Colonic mucosa (tissue), 4 donors: ENCODE measurements around the gene ARHGEF38. TPM values are rescaled to one million over a fixed set of nuclear protein-coding genes. Genes with fewer than 3 reads are reported as not detected.
A peak's percentile ranks its signal among the peaks of the same experiment; 100 is the strongest.
"Not testable (repeated sequence)": the region's sequence is repeated elsewhere in the genome, so short reads cannot be mapped to it uniquely, and the experiment has no call there.

Experiments
- DNase-seq: peaks from one replicate; pipeline ENCODE4 v3.0.0-alpha.2; 2020
- H3K27ac ChIP-seq: fragments of 200-600 bp; one replicate; pipeline ENCODE4 v1.8.0; 2021
- H3K27me3 ChIP-seq: fragments of 200-600 bp; one replicate; pipeline ENCODE4 v1.8.0; 2021
- H3K36me3 ChIP-seq: fragments of 200-600 bp; one replicate; pipeline ENCODE4 v1.8.0; 2021
- H3K4me1 ChIP-seq: fragments of 200-600 bp; one replicate; pipeline ENCODE4 v1.8.0; 2021; ENCODE audit warnings: mild to moderate bottlenecking
- H3K4me3 ChIP-seq: fragments of 200-600 bp; one replicate; pipeline ENCODE4 v1.8.0; 2021
- H3K9ac ChIP-seq, 2 donors: one replicate each; pipeline ENCODE4 v1.7.0; 2013; ENCODE audit warnings: control low read depth in 2 of 2, low read depth in 2 of 2, low read length in 2 of 2
- H3K9me3 ChIP-seq: fragments of 200-600 bp; one replicate; pipeline ENCODE4 v1.8.0; 2021
- intact Hi-C: fragments of 100-400 bp; cut with DNase I; formaldehyde crosslinking; loops from one replicate; pipeline ENCODE4 v1.14.1; 2022
- total RNA-seq, 2 donors: library from RNA; stranded (reverse); fragmentation: NEBNext Ultra II Directional in 1 of 2; extraction: Animal tissue kit (Norgen Biotek cat#: 25700) in 1 of 2; gene quantifications; one replicate each; pipeline ENCODE4 v1.2.1, GENCODE V29; 2021
- TF ChIP-seq, protein P1 (sequence below): fragments of 200-600 bp; IDR thresholded peaks from one replicate; pipeline ENCODE4 v1.8.0; 2022; ENCODE audit warnings: antibody characterized with exemption, mild to moderate bottlenecking
- donor health status: healthy.
- donor health status: DM: no; HTN: no; CAD: no.
- donor health status: DM: no; HTN: no; CAD: no.

The ARHGEF38 gene
- total RNA-seq, 2 donors from 2014 or later = 14.4 to 14.8 TPM

DNA sequence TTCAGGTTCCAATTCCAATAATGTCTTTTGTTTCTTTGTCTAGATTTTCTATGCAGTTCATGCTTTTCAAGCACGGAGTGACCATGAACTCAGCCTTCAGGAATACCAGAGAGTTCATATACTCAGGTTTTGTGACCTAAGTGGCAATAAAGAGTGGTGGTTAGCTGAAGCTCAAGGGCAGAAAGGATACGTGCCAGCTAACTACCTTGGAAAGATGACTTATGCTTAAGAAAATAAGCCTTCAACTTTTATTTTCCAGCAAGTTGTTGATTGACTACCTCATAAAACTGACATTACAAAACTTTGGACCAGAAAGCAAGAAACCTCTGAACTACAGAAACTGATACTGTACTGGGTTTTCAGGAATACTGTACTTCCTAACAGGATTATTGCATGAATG lies 125.3 kb downstream of the ARHGEF38 start:
- Histone ChIP-seq H3K36me3 (no peaks in the 10 kb centered on the region), H3K4me1 (peaks cover 5% of the 10 kb centered on the region), H3K9ac (no peak overlapping the region), H3K27ac (peak overlapping the region; percentile 7), H3K9me3 (no peaks in the 10 kb centered on the region), H3K4me3 (no peak overlapping the region), H3K27me3 (no peaks in the 10 kb centered on the region)
- DNase-seq = peak; percentile 28
- TF ChIP-seq, protein P1, sequence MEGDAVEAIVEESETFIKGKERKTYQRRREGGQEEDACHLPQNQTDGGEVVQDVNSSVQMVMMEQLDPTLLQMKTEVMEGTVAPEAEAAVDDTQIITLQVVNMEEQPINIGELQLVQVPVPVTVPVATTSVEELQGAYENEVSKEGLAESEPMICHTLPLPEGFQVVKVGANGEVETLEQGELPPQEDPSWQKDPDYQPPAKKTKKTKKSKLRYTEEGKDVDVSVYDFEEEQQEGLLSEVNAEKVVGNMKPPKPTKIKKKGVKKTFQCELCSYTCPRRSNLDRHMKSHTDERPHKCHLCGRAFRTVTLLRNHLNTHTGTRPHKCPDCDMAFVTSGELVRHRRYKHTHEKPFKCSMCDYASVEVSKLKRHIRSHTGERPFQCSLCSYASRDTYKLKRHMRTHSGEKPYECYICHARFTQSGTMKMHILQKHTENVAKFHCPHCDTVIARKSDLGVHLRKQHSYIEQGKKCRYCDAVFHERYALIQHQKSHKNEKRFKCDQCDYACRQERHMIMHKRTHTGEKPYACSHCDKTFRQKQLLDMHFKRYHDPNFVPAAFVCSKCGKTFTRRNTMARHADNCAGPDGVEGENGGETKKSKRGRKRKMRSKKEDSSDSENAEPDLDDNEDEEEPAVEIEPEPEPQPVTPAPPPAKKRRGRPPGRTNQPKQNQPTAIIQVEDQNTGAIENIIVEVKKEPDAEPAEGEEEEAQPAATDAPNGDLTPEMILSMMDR = no peak
- intact Hi-C loops = loop anchor here (10.0 kb wide), 1 partner anchor 153 kb away; no protein-coding TSS in a partner anchor

DNA sequence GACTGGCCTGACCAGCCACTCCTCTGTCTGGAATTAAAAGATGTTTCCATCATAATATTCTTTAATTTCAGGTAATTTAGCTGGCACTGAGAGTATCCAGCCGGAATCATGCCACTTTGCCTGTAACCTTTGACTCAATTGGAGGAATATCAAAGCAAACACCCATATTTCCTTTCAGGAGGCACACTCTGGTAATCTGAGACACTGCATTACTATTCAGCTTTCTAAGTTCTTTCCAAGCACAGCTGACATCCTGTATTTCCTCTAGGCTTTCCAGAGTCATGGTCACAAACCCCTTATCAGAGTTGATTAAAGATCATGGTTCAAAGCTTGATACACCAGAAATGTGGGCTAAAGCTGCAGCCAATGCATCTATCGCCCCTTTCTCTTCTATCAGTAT lies 126.8 kb downstream of the ARHGEF38 start:
- Histone ChIP-seq H3K36me3 (no peaks in the 10 kb centered on the region), H3K9me3 (no peaks in the 10 kb centered on the region), H3K4me3 (no peak overlapping the region), H3K9ac (no peak overlapping the region), H3K27me3 (no peaks in the 10 kb centered on the region), H3K27ac (peak overlapping the region; percentile 30), H3K4me1 (peaks cover 5% of the 10 kb centered on the region)
- intact Hi-C loops = loop anchor here (10.0 kb wide), 1 partner anchor 154 kb away; no protein-coding TSS in a partner anchor
- TF ChIP-seq, protein P1 = no peak
- peak; percentile 24 for DNase-seq

DNA sequence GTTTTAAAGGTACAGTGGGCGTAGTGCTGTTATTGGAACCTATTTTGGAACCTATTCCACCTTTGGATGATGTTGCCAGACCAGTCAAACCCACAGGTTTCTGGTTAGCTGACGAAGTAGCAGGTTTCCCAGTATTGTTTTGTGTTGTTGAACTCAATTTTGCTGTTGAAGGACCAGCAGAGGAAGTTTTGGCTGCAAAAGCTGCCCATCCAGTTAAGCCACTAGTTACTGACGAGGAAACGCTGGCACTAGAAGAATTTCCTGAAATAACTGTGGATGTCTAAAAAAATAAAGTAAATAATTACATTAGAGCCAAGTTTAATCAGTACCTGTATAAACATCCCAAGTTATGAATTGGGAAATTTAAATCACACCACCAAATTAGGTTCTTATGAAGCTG lies 130.6 kb downstream of the ARHGEF38 start:
- H3K4me1 ChIP-seq = peaks cover 5% of the 10 kb centered on the region
- no peak overlapping the region for H3K27ac ChIP-seq
- no peaks in the 10 kb centered on the region for H3K27me3 ChIP-seq
- H3K36me3 ChIP-seq = no peaks in the 10 kb centered on the region
- intact Hi-C loops = no loop called here
- no peaks in the 10 kb centered on the region for H3K9me3 ChIP-seq
- no peak overlapping the region for H3K9ac ChIP-seq
- TF ChIP-seq, protein P1 = no peak
- H3K4me3 ChIP-seq = no peak overlapping the region
- DNase-seq = peak; percentile 77

DNA sequence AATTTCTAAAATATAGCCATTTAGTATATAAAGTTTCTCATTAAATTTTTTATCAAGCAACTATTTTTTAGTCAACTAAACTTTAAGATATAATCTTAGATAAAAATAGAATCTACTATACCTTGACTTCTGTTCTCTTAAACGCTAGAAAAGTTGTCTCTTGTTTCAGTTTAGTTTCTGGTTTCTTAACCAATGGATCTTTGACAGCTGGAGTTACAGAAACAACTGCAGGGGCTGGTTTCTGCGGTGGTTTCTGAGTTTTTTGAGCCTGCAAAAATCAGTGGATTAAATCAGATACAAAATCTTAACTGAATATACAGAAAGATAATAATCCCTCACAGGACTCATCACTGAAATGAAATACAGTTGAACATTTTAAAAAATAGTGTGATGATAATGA lies 134.2 kb downstream of the ARHGEF38 start:
- Histone ChIP-seq H3K27ac (no peak overlapping the region), H3K4me3 (no peak overlapping the region), H3K27me3 (no peaks in the 10 kb centered on the region), H3K36me3 (no peaks in the 10 kb centered on the region), H3K9ac (no peak overlapping the region), H3K4me1 (no peaks in the 10 kb centered on the region), H3K9me3 (no peaks in the 10 kb centered on the region)
- no peak for DNase-seq
- TF ChIP-seq, protein P1 = no peak
- intact Hi-C loops = no loop called here

DNA sequence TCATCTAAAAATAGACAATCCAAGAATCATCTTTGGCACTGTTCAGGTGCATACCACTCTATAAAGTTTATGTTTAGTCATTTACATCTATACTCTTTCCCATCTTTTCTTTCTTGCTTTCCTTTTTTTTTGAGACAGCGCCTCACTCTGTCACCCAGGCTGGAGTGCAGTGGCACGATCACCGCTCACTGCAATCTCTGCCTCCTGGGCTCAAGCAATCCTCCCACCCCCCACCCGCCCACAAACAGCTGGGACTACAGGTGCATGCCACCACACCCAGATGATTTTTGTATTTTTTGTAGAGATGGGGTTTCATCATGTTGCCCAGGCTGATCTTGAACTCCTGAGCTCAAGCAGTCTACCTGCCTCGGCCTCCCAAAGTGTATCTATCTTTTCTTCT lies 142.4 kb downstream of the ARHGEF38 start:
- H3K9ac ChIP-seq, DNase-seq, H3K9me3 ChIP-seq, H3K36me3 ChIP-seq, H3K4me3 ChIP-seq, H3K27ac ChIP-seq, H3K27me3 ChIP-seq, intact Hi-C loops, H3K4me1 ChIP-seq: not testable (repeated sequence)

DNA sequence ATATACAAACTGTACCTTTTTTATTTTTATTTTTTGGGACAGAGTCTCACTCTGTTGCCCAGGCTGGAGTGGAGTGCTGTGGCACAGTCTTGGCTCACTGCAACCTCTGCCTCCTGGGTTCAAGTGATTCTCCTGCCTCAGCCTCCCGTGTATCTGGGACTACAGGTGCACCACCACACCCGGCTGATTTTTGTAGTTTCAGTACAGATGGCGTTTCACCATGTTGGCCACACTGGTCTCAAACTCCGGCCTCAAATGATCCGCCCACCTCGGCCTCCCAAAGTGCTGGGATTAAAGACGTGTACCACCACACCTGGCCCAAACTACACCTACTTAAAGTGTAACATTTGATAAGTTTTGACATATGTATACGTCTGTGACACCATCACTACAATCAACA lies 143.4 kb downstream of the ARHGEF38 start:
- H3K36me3 ChIP-seq, DNase-seq, H3K9ac ChIP-seq, H3K27me3 ChIP-seq, H3K9me3 ChIP-seq, H3K27ac ChIP-seq, intact Hi-C loops, H3K4me3 ChIP-seq, H3K4me1 ChIP-seq: not testable (repeated sequence)

DNA sequence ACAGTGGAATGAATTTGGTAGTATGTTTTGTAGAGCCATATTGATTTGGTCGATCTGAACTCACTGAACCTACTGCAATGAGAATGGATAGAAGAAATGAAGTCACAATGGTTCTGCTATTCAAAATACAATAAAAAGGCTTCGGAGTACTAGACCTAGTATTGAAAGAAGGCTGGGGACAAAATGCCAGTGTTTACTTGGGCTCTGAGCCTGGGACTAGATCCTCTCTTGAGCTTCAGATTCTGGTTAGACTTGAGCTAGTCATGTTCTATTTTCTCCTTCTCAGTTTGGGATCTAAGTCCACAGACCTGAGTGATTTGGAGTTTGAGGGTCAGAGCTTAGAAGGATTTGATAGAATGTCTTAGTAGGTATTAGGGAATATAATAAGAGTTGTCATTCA lies 146.2 kb downstream of the ARHGEF38 start:
- H3K36me3 ChIP-seq = no peaks in the 10 kb centered on the region
- DNase-seq = no peak

More for the DNA sequence above, 146.2 kb downstream of the ARHGEF38 start:
- TF ChIP-seq, protein P1 = no peak
- no peaks in the 10 kb centered on the region for H3K27me3 ChIP-seq
- H3K9me3 ChIP-seq = no peaks in the 10 kb centered on the region
- intact Hi-C loops = no loop called here
- no peak overlapping the region for H3K4me3 ChIP-seq
- no peak overlapping the region for H3K27ac ChIP-seq
- H3K4me1 ChIP-seq = no peaks in the 10 kb centered on the region
- H3K9ac ChIP-seq = no peak overlapping the region
